A673 (cell line): ENCODE results near the gene EPS8.

Experiments
- EZH2 ChIP-seq: fragments of 200-600 bp; sonication (generic); IDR thresholded peaks from 2 replicates; pipeline ENCODE4 v1.6.1; 2017; ENCODE audit warnings: borderline replicate concordance, low read depth, mild to moderate bottlenecking, mixed read lengths, antibody characterized with exemption, low read length; ENCODE audit not compliant: poor library complexity, severe bottlenecking
- TF ChIP-seq, protein P1 (sequence below): fragments of 300-800, 200-600 bp; sonication (generic); conservative IDR thresholded peaks from 2 replicates; pipeline ENCODE4 v1.5.1; 2017; ENCODE audit warnings: low read depth, mild to moderate bottlenecking, antibody characterized with exemption, low read length, moderate library complexity, mixed read lengths

DNA sequence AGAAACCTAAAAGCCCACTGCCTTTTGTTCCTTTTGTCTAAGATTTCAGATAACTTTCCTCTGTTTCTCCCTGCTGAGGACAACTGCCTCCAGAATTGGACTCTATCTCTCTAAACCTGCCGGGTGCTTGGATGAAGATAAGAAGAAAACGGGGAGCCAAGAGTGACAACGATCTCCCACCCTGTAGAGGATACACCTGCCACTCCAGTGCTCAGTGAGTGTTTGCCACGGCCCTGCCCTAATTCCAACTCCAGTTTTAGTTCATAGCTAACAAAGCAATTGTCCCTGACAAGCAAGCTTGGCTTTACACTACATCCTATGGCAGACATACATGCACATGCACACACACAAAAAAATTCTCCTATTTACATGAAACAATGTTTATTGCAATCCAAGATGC, 39.3 kb downstream of the EPS8 start:
- TF ChIP-seq, protein P1, sequence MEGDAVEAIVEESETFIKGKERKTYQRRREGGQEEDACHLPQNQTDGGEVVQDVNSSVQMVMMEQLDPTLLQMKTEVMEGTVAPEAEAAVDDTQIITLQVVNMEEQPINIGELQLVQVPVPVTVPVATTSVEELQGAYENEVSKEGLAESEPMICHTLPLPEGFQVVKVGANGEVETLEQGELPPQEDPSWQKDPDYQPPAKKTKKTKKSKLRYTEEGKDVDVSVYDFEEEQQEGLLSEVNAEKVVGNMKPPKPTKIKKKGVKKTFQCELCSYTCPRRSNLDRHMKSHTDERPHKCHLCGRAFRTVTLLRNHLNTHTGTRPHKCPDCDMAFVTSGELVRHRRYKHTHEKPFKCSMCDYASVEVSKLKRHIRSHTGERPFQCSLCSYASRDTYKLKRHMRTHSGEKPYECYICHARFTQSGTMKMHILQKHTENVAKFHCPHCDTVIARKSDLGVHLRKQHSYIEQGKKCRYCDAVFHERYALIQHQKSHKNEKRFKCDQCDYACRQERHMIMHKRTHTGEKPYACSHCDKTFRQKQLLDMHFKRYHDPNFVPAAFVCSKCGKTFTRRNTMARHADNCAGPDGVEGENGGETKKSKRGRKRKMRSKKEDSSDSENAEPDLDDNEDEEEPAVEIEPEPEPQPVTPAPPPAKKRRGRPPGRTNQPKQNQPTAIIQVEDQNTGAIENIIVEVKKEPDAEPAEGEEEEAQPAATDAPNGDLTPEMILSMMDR = no peak
- no peak for TF ChIP-seq EZH2
